HG02852 (cell line): ENCODE data around the gene XRN1.

Experiments used
- ATAC-seq: cut with Tn5 transposase; IDR thresholded peaks from one replicate; pipeline ENCODE4 v1.9.1; 2021; ENCODE audit warnings: mild to moderate bottlenecking, moderate library complexity; ENCODE audit not compliant: unreplicated experiment

Gene XRN1

GRCh38 chr3:142275856-142276255 lies 172.0 kb downstream of the XRN1 start:
- no peak for ATAC-seq

- ATAC-seq, result no peak
Observed at GRCh38 chr3:142274908-142275307, 172.9 kb downstream of the XRN1 start.

- no peak for ATAC-seq
Observed at GRCh38 chr3:142273501-142273900, 174.3 kb downstream of the XRN1 start.

GRCh38 chr3:142272200-142272891 lies 175.5 kb downstream of the XRN1 start:
- no peak for ATAC-seq

- no peak for ATAC-seq
Observed at GRCh38 chr3:142270407-142270806, 177.4 kb downstream of the XRN1 start.

GRCh38 chr3:142269767-142270166 lies 178.1 kb downstream of the XRN1 start:
- no peak for ATAC-seq

GRCh38 chr3:142268426-142268825 lies 179.4 kb downstream of the XRN1 start:
- ATAC-seq, result no peak

GRCh38 chr3:142267269-142267668 lies 180.6 kb downstream of the XRN1 start:
- no peak for ATAC-seq

GRCh38 chr3:142263112-142263511 lies 184.7 kb downstream of the XRN1 start:
- ATAC-seq, result no peak

- no peak for ATAC-seq
Observed at GRCh38 chr3:142259359-142259758, 188.5 kb downstream of the XRN1 start.

- no peak for ATAC-seq
Observed at GRCh38 chr3:142256712-142257333, 191.0 kb downstream of the XRN1 start.
